ENCODE data around the gene SPRR5. TPM values are rescaled to one million over a fixed set of nuclear protein-coding genes. Genes with fewer than 3 reads are reported as not detected.

SPRR5 gene, protein sequence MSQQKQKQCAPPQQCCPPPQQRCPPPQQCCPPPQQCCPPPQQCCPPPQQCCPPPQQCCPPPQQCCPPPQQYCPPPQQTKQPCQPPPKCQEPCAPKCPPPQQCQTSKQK
- total RNA-seq (2021) (not detected in 2 replicates), Bru-seq, nascent RNA (not detected), BruChase-seq, experiment 1, labeled RNA remaining after a 2-hour chase (not detected), BruChase-seq, experiment 2, labeled RNA remaining after a 6-hour chase (not detected)
- long read RNA-seq = 0 reads

DNA sequence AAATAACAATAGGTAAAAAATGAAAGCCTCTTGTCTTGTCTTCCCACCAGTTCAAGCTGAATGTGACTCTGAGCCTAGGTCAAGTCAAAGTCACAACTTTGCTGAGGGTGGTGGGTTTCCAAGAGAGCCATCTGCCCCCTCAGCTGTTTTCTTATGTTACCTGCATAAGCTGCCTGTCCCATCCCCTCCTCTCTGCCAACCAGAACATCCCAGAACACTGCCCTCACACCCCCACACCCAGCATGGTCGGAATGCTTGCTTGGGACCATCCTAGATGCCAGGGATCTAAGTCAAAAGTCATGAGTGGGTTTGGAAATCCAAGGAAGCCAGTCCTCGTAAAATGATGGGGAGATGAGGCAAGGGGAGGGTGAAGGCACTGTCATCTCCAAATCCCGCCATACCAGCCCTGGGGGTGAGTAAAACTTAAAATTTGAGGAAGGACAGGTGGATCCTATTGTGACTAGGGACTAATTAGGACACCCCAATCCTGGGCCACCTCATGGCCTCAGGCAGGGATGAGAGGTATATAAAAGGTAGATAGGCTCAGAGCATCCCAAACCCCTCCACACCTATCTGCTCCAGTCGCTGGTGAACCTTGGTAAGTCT lies at the start of gene SPRR5:
Gene SPRR5, plus strand, starts transcription at position 556 of the 606 bp plus-strand sequence. CDS start 1,349 bp downstream, outside the sequence.
- no peaks in the 10 kb centered on the region for H3K36me3 ChIP-seq (ENCODE audit: insufficient read depth, low read length, poor library complexity, severe bottlenecking)
- no peak within 1 kb of the TSS for H3K27ac ChIP-seq (ENCODE audit: low read depth, low read length, poor library complexity, severe bottlenecking)
- H3K4me3 ChIP-seq (ENCODE audit: low read depth, low read length, poor library complexity, severe bottlenecking) = no peak within 1 kb of the TSS
- CTCF ChIA-PET = no interaction called here
- POLR2A ChIA-PET (ENCODE audit: low non-redundant PET) = no interaction called here
- no peak for TF ChIP-seq EZH2 (IDR thresholded peaks at IDR 0.05; ENCODE audit: borderline replicate concordance, low read depth, low read length, poor library complexity, severe bottlenecking)
- TF ChIP-seq, protein P1, sequence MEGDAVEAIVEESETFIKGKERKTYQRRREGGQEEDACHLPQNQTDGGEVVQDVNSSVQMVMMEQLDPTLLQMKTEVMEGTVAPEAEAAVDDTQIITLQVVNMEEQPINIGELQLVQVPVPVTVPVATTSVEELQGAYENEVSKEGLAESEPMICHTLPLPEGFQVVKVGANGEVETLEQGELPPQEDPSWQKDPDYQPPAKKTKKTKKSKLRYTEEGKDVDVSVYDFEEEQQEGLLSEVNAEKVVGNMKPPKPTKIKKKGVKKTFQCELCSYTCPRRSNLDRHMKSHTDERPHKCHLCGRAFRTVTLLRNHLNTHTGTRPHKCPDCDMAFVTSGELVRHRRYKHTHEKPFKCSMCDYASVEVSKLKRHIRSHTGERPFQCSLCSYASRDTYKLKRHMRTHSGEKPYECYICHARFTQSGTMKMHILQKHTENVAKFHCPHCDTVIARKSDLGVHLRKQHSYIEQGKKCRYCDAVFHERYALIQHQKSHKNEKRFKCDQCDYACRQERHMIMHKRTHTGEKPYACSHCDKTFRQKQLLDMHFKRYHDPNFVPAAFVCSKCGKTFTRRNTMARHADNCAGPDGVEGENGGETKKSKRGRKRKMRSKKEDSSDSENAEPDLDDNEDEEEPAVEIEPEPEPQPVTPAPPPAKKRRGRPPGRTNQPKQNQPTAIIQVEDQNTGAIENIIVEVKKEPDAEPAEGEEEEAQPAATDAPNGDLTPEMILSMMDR (conservative IDR thresholded peaks at IDR 0.05; ENCODE audit: low read depth, low read length) = no peak
- BruUV-seq (replicated peaks) = no TSS peak
- H3K9me3 ChIP-seq (ENCODE audit: low read depth, low read length, poor library complexity, severe bottlenecking) = no peaks in the 10 kb centered on the region
- H3K4me1 ChIP-seq (ENCODE audit: insufficient read depth, low read length, poor library complexity, severe bottlenecking) = no peaks in the 10 kb centered on the region
- peaks cover 22% of the 10 kb centered on the region for H3K27me3 ChIP-seq (replicated peaks; ENCODE audit: insufficient read depth, low read depth, low read length, poor library complexity)
- intact Hi-C loops (cut with micrococcal nuclease; ENCODE audit: unreplicated experiment) = no loop called here
- no peak for DNase-seq (ENCODE audit: low spot score)

DNA sequence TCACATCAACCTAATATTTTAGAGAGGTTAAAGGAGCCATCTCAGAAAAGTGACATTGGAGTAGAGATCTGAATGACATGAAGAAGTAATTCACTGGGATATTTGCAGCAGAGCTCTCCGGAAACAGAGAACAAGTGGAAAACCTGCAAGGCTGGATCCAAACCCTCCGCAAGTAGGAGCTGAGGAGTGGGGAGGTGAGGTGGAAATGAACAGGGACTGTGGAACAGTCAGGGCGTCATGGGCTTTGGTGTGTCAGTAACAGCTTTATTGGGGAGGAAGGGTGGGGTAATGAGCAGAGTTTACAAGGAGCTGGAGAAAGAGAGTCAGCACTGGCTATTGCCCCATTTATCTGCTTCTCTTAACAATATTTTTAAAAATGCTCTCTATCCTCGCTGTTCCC lies 48.0 kb upstream of the SPRR5 start:
- no peak for TF ChIP-seq EZH2 (IDR thresholded peaks at IDR 0.05; ENCODE audit: borderline replicate concordance, low read depth, low read length, poor library complexity, severe bottlenecking)
- TF ChIP-seq, protein P1 (conservative IDR thresholded peaks at IDR 0.05; ENCODE audit: low read depth, low read length) = no peak
- Histone ChIP-seq H3K9me3 (ENCODE audit: low read depth, low read length, poor library complexity, severe bottlenecking) (no peaks in the 10 kb centered on the region), H3K27ac (ENCODE audit: low read depth, low read length, poor library complexity, severe bottlenecking) (no peak overlapping the region), H3K27me3 (replicated peaks; ENCODE audit: insufficient read depth, low read depth, low read length, poor library complexity) (peaks cover 63% of the 10 kb centered on the region), H3K4me1 (ENCODE audit: insufficient read depth, low read length, poor library complexity, severe bottlenecking) (no peaks in the 10 kb centered on the region), H3K36me3 (ENCODE audit: insufficient read depth, low read length, poor library complexity, severe bottlenecking) (no peaks in the 10 kb centered on the region), H3K4me3 (ENCODE audit: low read depth, low read length, poor library complexity, severe bottlenecking) (no peak overlapping the region)
- POLR2A ChIA-PET (ENCODE audit: low non-redundant PET) = no interaction called here
- CTCF ChIA-PET = no interaction called here
- no TSS peak for BruUV-seq (replicated peaks)
- intact Hi-C loops (cut with micrococcal nuclease; ENCODE audit: unreplicated experiment) = no loop called here
- no peak for DNase-seq (ENCODE audit: low spot score)

DNA sequence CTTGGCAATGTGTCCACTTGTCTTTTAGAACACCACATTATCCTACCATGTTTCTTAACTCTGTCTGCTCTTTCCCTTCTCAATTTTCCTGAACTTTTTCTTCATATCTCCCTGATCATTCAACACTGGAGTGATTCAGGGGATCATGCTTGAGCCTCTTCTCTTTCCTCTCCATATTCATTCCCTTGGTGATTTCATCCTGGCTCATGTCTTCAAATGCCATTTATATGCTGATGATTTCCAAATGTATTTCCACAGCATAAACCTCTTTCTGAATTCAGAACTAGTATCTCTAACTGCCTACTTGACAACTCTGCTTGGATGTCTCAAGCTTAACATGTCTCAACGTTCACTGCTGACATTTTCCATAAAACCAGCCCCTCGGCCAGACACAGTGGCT lies 47.1 kb upstream of the SPRR5 start:
- Histone ChIP-seq H3K9me3 (ENCODE audit: low read depth, low read length, poor library complexity, severe bottlenecking) (no peaks in the 10 kb centered on the region), H3K27me3 (replicated peaks; ENCODE audit: insufficient read depth, low read depth, low read length, poor library complexity) (peaks cover 65% of the 10 kb centered on the region), H3K4me3 (ENCODE audit: low read depth, low read length, poor library complexity, severe bottlenecking) (no peak overlapping the region), H3K4me1 (ENCODE audit: insufficient read depth, low read length, poor library complexity, severe bottlenecking) (no peaks in the 10 kb centered on the region), H3K27ac (ENCODE audit: low read depth, low read length, poor library complexity, severe bottlenecking) (no peak overlapping the region), H3K36me3 (ENCODE audit: insufficient read depth, low read length, poor library complexity, severe bottlenecking) (no peaks in the 10 kb centered on the region)
- POLR2A ChIA-PET (ENCODE audit: low non-redundant PET) = no interaction called here
- CTCF ChIA-PET = no interaction called here
- no TSS peak for BruUV-seq (replicated peaks)
- no peak for DNase-seq (ENCODE audit: low spot score)
- TF ChIP-seq EZH2 (IDR thresholded peaks at IDR 0.05; ENCODE audit: borderline replicate concordance, low read depth, low read length, poor library complexity, severe bottlenecking) = no peak
- TF ChIP-seq, protein P1 (conservative IDR thresholded peaks at IDR 0.05; ENCODE audit: low read depth, low read length) = no peak
- intact Hi-C loops (cut with micrococcal nuclease; ENCODE audit: unreplicated experiment) = no loop called here

Data from A673 (cell line).